Naive B cell (primary cell): ENCODE measurements around the gene UNC13B. TPM values are rescaled to one million over a fixed set of nuclear protein-coding genes. Genes with fewer than 3 reads are reported as not detected.
"Not testable (repeated sequence)": the region's sequence is repeated elsewhere in the genome, so short reads cannot be mapped to it uniquely, and the experiment has no call there.

ENCODE experiments used
- ATAC-seq, 2 donors: fragments of 150-1000 bp; cut with Tn5 transposase; 2 replicates each; pipeline ENCODE4 v1.10.0; 2021; ENCODE audit warnings: low read depth in 2 of 2, mild to moderate bottlenecking in 2 of 2, moderate library complexity in 2 of 2
- DNase-seq: peaks from one replicate; pipeline ENCODE4 v3.0.0; 2022
- H3K27ac Mint-ChIP-seq, 6 donors: one replicate each; pipeline ENCODE4 v1.8.0; 2020 to 2022; ENCODE audit warnings: mild to moderate bottlenecking in 6 of 6, mixed read lengths in 6 of 6, moderate library complexity in 5 of 6, inconsistent platforms in 2 of 6
- H3K27me3 Mint-ChIP-seq, 3 donors: one replicate each; pipeline ENCODE4 v1.8.0; 2021 to 2022; ENCODE audit warnings: mixed read lengths in 3 of 3, mild to moderate bottlenecking in 1 of 3
- H3K36me3 Mint-ChIP-seq, 2 donors: one replicate each; pipeline ENCODE4 v1.8.0; 2020 to 2022; ENCODE audit warnings: mixed read lengths in 2 of 2, inconsistent platforms in 1 of 2, mild to moderate bottlenecking in 1 of 2
- H3K4me1 Mint-ChIP-seq, 3 donors: one replicate each; pipeline ENCODE4 v1.8.0; 2020 to 2022; ENCODE audit warnings: mixed read lengths in 3 of 3, inconsistent platforms in 1 of 3, mild to moderate bottlenecking in 1 of 3, moderate library complexity in 1 of 3
- H3K4me3 Mint-ChIP-seq, 8 donors: one replicate each; pipeline ENCODE4 v1.8.0; 2020 to 2022; ENCODE audit warnings: mild to moderate bottlenecking in 8 of 8, mixed read lengths in 8 of 8, moderate library complexity in 8 of 8, inconsistent platforms in 2 of 8
- H3K9me3 Mint-ChIP-seq, 7 donors: one replicate each; pipeline ENCODE4 v1.8.0; 2020 to 2022; ENCODE audit warnings: mixed read lengths in 7 of 7, mild to moderate bottlenecking in 5 of 7, inconsistent platforms in 2 of 7, moderate library complexity in 1 of 7
- polyA plus RNA-seq, 6 donors: library from polyadenylated mRNA; unstranded; fragments of 300-500 nt; fragmentation: Illumina TruSeq; gene quantifications; one replicate each; pipeline ENCODE4 v1.2.3, GENCODE V29; 2021; ENCODE audit warnings: low read depth in 6 of 6

UNC13B gene
- polyA plus RNA-seq, 6 donors from 2014 or later = 0.12 TPM; not detected in 5

DNA sequence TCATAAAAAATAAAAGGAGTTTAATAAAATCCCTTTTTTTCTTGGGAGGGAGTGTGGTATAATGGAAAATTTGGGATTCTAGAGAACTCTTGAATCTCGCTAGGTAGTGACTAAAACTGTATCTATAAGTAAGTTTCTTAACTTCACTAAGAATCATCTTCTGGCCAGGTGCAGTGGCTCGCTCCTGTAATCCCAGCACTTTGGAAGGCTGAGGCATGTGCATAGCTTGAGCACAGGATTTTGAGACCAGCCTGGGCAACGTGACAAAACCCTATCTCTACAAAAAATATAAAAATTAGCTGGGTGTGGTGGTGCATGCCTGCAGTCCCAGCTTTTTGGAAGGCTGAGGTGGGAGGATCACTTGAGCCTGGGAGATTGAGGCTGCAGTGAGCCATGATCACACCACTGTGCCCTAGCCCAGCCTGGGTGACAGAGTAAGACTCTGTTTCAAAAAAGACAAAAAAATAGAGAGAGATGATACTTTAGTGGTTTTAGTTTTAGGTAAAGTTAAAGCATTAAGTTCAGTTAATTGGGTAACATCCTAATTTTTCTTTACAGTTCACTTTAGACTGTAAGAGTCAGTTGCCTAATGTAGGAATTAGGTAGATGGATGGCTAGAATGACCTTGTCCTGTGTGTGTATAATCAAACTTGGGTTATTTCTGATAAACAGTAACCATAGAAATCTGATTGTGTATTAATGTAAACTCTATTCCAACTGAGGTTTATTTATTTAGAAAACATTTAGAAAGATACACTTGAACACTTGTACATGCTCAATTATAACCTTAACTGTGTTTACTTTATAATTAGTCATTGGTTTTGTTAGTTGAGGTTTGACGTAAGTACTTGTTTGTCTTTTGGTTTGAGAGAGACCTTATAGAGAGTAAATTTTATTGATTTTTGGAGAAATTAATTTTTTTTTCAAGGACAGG is 17.8 kb downstream of the UNC13B start:
- peaks cover 0 to 15% (median 5%) of the 10 kb centered on the region in 7 donors for H3K9me3 Mint-ChIP-seq
- H3K4me1 Mint-ChIP-seq = no peaks in the 10 kb centered on the region
- no peak for DNase-seq
- no peak overlapping the region for H3K27ac Mint-ChIP-seq
- peaks cover 0 to 12% (median 11%) of the 10 kb centered on the region in 3 donors for H3K27me3 Mint-ChIP-seq
- peaks cover 0 to 6% of the 10 kb centered on the region in 2 donors for H3K36me3 Mint-ChIP-seq
- no peak overlapping the region for H3K4me3 Mint-ChIP-seq
- ATAC-seq = no peak

GRCh38 chr9:35180801-35181200 is 19.0 kb downstream of the UNC13B start:
- ATAC-seq (no peak), DNase-seq (no peak)
- Mint-ChIP-seq H3K27ac (no peak overlapping the region), H3K27me3 (peaks cover 0 to 6% (median under 1%) of the 10 kb centered on the region in 3 donors), H3K9me3 (peaks cover 0 to 22% (median 7%) of the 10 kb centered on the region in 7 donors), H3K4me3 (no peak overlapping the region), H3K36me3 (no peaks in the 10 kb centered on the region), H3K4me1 (no peaks in the 10 kb centered on the region)

- peaks cover 0 to 22% (median 7%) of the 10 kb centered on the region in 7 donors for H3K9me3 Mint-ChIP-seq
- not testable (repeated sequence) for H3K36me3 Mint-ChIP-seq, DNase-seq, H3K27me3 Mint-ChIP-seq, ATAC-seq, H3K4me1 Mint-ChIP-seq, H3K27ac Mint-ChIP-seq, H3K4me3 Mint-ChIP-seq
Observed at GRCh38 chr9:35182401-35182800, 20.6 kb downstream of the UNC13B start.

DNA sequence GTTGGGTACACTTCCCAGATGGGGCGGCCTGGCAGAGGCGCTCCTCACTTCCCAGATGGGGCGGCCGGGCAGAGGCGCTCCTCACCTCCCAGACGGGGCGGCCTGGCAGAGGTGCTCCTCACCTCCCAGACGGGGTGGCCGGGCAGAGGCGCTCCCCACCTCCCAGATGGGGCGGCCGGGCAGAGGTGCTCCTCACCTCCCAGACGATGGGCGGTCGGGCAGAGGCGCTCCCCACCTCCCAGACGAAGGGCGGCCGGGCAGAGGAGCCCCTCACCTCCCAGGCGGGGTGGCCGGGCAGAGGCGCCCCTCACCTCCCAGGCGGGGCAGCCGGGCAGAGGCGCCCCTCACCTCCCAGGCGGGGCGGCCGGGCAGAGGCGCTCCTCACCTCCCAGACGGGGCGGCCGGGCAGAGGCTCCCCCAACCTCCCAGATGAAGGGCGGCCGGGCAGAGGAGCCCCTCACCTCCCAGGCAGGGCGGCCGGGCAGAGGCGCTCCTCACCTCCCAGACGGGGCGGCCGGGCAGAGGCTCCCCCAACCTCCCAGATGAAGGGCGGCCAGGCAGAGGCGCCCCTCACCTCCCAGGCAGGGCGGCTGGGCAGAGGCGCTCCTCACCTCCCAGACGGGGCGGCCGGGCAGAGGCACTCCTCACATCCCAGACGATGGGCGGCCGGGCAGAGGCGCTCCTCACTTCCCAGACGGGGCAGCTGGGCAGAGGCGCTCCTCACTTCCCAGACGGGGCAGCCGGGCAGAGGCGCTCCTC is 21.4 kb downstream of the UNC13B start:
- not testable (repeated sequence) for H3K27me3 Mint-ChIP-seq
- H3K9me3 Mint-ChIP-seq = peaks cover 0 to 22% (median 7%) of the 10 kb centered on the region in 7 donors

DNA sequence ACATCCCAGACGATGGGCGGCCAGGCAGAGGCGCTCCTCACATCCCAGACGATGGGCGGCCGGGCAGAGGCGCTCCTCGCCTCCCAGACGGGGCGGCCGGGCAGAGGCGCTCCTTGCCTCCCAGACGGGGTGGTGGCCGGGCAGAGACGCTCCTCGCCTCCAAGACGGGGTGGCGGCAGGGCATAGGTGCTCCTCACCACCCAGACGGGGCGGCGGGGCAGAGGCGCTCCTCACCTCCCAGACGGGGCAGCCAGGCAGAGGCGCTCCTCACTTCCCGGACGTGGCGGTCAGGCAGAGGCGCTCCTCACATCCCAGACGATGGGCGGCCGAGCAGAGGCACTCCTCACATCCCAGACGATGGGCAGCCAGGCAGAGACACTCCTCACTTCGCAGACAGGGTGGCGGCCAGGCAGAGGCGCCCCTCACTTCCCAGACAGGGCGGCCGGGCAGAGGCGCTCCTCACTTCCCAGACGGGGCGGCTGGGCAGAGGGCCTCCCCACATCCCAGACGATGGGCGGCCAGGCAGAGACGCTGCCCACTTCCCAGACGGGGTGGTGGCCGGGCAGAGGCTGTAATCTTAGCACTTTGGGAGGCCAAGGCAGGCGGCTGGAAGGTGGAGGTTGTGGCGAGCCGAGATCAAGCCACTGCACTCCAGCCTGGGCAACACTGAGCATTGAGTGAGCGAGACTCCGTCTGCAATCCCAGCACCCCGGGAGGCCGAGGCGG is 22.1 kb downstream of the UNC13B start:
- H3K27ac Mint-ChIP-seq, DNase-seq, H3K27me3 Mint-ChIP-seq, H3K36me3 Mint-ChIP-seq, H3K4me3 Mint-ChIP-seq, H3K4me1 Mint-ChIP-seq, ATAC-seq: not testable (repeated sequence)
- peaks cover 0 to 22% (median 7%) of the 10 kb centered on the region in 7 donors for H3K9me3 Mint-ChIP-seq

More for the DNA sequence above, 21.4 kb downstream of the UNC13B start:
- not testable (repeated sequence) for DNase-seq, ATAC-seq, H3K4me3 Mint-ChIP-seq, H3K36me3 Mint-ChIP-seq, H3K27ac Mint-ChIP-seq, H3K4me1 Mint-ChIP-seq

- Mint-ChIP-seq H3K36me3 (peaks cover 0 to 3% of the 10 kb centered on the region in 2 donors), H3K4me1 (no peaks in the 10 kb centered on the region), H3K27me3 (peaks cover 0 to 6% (median 0%) of the 10 kb centered on the region in 3 donors), H3K9me3 (peaks cover 5 to 25% (median 13%) of the 10 kb centered on the region in 7 donors), H3K4me3 (no peak overlapping the region), H3K27ac (no peak overlapping the region)
- ATAC-seq (no peak), DNase-seq (no peak)
Observed at GRCh38 chr9:35186524-35186923, 24.7 kb downstream of the UNC13B start.

DNA sequence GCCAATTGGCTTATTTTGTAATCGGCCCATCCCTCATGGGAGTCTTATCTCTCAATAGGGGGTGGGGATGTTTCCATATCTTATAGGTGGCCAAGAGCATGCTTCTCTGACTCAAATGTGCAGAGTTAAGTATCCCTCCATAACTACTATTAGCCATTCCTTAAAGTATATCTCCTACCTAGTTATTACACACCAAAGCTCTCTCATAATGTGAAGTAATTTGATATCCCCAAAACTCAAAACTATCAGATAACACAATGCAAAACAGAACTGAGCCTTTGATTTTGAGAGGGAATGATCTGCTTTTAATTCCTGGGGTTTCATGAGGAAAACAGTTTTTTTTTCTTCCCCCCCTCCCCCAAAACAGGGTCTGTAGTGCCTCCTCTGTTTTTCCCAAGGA is 28.4 kb downstream of the UNC13B start:
- ATAC-seq (no peak), DNase-seq (no peak)
- peaks cover 8 to 48% (median 37%) of the 10 kb centered on the region in 7 donors for H3K9me3 Mint-ChIP-seq
- H3K4me3 Mint-ChIP-seq = no peak overlapping the region
- no peak overlapping the region for H3K27ac Mint-ChIP-seq
- peaks cover 0 to 6% (median 0%) of the 10 kb centered on the region in 3 donors for H3K27me3 Mint-ChIP-seq
- H3K36me3 Mint-ChIP-seq = peaks cover 0 to 5% of the 10 kb centered on the region in 2 donors
- H3K4me1 Mint-ChIP-seq = no peaks in the 10 kb centered on the region

- ATAC-seq = no peak
- Mint-ChIP-seq H3K36me3 (peaks cover 0 to 5% of the 10 kb centered on the region in 2 donors), H3K4me1 (no peaks in the 10 kb centered on the region), H3K27ac (no peak overlapping the region), H3K9me3 (peaks cover 8 to 54% (median 37%) of the 10 kb centered on the region in 7 donors), H3K27me3 (peaks cover 0 to 6% (median 0%) of the 10 kb centered on the region in 3 donors), H3K4me3 (no peak overlapping the region)
- DNase-seq = no peak
Observed at GRCh38 chr9:35191105-35191504, 29.3 kb downstream of the UNC13B start.

GRCh38 chr9:35193762-35194161 is 32.0 kb downstream of the UNC13B start:
- no peak for DNase-seq
- H3K27me3 Mint-ChIP-seq = peaks cover 0 to 6% (median 0%) of the 10 kb centered on the region in 3 donors
- H3K9me3 Mint-ChIP-seq = peaks cover 4 to 69% (median 44%) of the 10 kb centered on the region in 7 donors
- no peak overlapping the region for H3K4me3 Mint-ChIP-seq
- peaks cover 0 to 5% of the 10 kb centered on the region in 2 donors for H3K36me3 Mint-ChIP-seq
- no peaks in the 10 kb centered on the region for H3K4me1 Mint-ChIP-seq
- no peak overlapping the region for H3K27ac Mint-ChIP-seq
- ATAC-seq = no peak

- DNase-seq = no peak
- Mint-ChIP-seq H3K4me3 (no peak overlapping the region), H3K27ac (no peak overlapping the region), H3K4me1 (no peaks in the 10 kb centered on the region), H3K36me3 (peaks cover 0 to 5% of the 10 kb centered on the region in 2 donors), H3K9me3 (peaks cover 4 to 67% (median 44%) of the 10 kb centered on the region in 7 donors), H3K27me3 (no peaks in the 10 kb centered on the region)
- no peak for ATAC-seq
Observed at GRCh38 chr9:35195683-35196082, 33.9 kb downstream of the UNC13B start.

- H3K9me3 Mint-ChIP-seq = peaks cover 3 to 69% (median 40%) of the 10 kb centered on the region in 7 donors
Observed at GRCh38 chr9:35198191-35198590, 36.4 kb downstream of the UNC13B start.

GRCh38 chr9:35203528-35203927 is 41.7 kb downstream of the UNC13B start:
- Mint-ChIP-seq H3K27me3 (peaks cover 5 to 13% (median 12%) of the 10 kb centered on the region in 3 donors), H3K4me1 (no peaks in the 10 kb centered on the region), H3K4me3 (no peak overlapping the region), H3K9me3 (peaks cover 11 to 63% (median 40%) of the 10 kb centered on the region in 7 donors), H3K27ac (no peak overlapping the region), H3K36me3 (peaks cover 14 to 16% of the 10 kb centered on the region in 2 donors)
- no peak for DNase-seq
- no peak for ATAC-seq

More at GRCh38 chr9:35198191-35198590, 36.4 kb downstream of the UNC13B start:
- Mint-ChIP-seq H3K4me1 (no peaks in the 10 kb centered on the region), H3K27ac (peak overlapping the region in 1 of 6 donors; percentile 4), H3K27me3 (peaks cover 0 to 13% (median 12%) of the 10 kb centered on the region in 3 donors), H3K36me3 (peaks cover 8 to 12% of the 10 kb centered on the region in 2 donors), H3K4me3 (no peak overlapping the region)
- DNase-seq (no peak), ATAC-seq (no peak)

GRCh38 chr9:35205340-35205739 is 43.5 kb downstream of the UNC13B start:
- peaks cover 11 to 67% (median 41%) of the 10 kb centered on the region in 7 donors for H3K9me3 Mint-ChIP-seq
- H3K4me1 Mint-ChIP-seq = no peaks in the 10 kb centered on the region
- no peak for ATAC-seq
- H3K27me3 Mint-ChIP-seq = peaks cover 5 to 13% (median 12%) of the 10 kb centered on the region in 3 donors
- peaks cover 14 to 16% of the 10 kb centered on the region in 2 donors for H3K36me3 Mint-ChIP-seq
- no peak for DNase-seq
- no peak overlapping the region for H3K4me3 Mint-ChIP-seq
- no peak overlapping the region for H3K27ac Mint-ChIP-seq
